Left hindlimb (tissue), 1 donor: Measurements from ENCODE around the gene ALDH7A1.
"Not testable (repeated sequence)": the region's sequence is repeated elsewhere in the genome, so short reads cannot be mapped to it uniquely, and the experiment has no call there.

Experiments
- DNase-seq: peaks from one replicate; pipeline ENCODE4 v3.0.0-alpha.2; 2018

ALDH7A1 gene

GRCh38 chr5:126591549-126591948, 3.5 kb downstream of the ALDH7A1 start:
- no peak for DNase-seq

- no peak for DNase-seq
Observed at GRCh38 chr5:126589536-126590297, 5.3 kb downstream of the ALDH7A1 start.

- DNase-seq: no peak
Observed at GRCh38 chr5:126587551-126588390, 7.2 kb downstream of the ALDH7A1 start.

- no peak for DNase-seq
Observed at GRCh38 chr5:126583761-126584160, 11.3 kb downstream of the ALDH7A1 start.

- no peak for DNase-seq
Observed at GRCh38 chr5:126579716-126580115, 15.3 kb downstream of the ALDH7A1 start.

GRCh38 chr5:126577415-126577814, 17.6 kb downstream of the ALDH7A1 start:
- DNase-seq: no peak

- no peak for DNase-seq
Observed at GRCh38 chr5:126576974-126577373, 18.0 kb downstream of the ALDH7A1 start.

- DNase-seq: no peak
Observed at GRCh38 chr5:126575644-126576043, 19.4 kb downstream of the ALDH7A1 start.

- DNase-seq: no peak
Observed at GRCh38 chr5:126568206-126568755, 26.7 kb downstream of the ALDH7A1 start.

GRCh38 chr5:126562823-126563222, 32.2 kb downstream of the ALDH7A1 start:
- DNase-seq: no peak

GRCh38 chr5:126561908-126562307, 33.1 kb downstream of the ALDH7A1 start:
- DNase-seq: no peak

- not testable (repeated sequence) for DNase-seq
Observed at GRCh38 chr5:126555101-126555500, 39.9 kb downstream of the ALDH7A1 start.

- no peak for DNase-seq
Observed at GRCh38 chr5:126552614-126553013, 42.4 kb downstream of the ALDH7A1 start.

- DNase-seq: no peak
Observed at GRCh38 chr5:126544087-126544740, 50.8 kb downstream of the ALDH7A1 start.

GRCh38 chr5:126543660-126544059, 51.4 kb downstream of the ALDH7A1 start:
- DNase-seq: no peak

- no peak for DNase-seq
Observed at GRCh38 chr5:126543009-126543408, 52.0 kb downstream of the ALDH7A1 start.

- DNase-seq: no peak
Observed at GRCh38 chr5:126542441-126542840, 52.6 kb downstream of the ALDH7A1 start.

- DNase-seq: no peak
Observed at GRCh38 chr5:126540631-126541030, 54.4 kb downstream of the ALDH7A1 start.

- DNase-seq: no peak
Observed at GRCh38 chr5:126538579-126538978, 56.4 kb downstream of the ALDH7A1 start.

- DNase-seq: no peak
Observed at GRCh38 chr5:126536874-126537273, 58.1 kb downstream of the ALDH7A1 start.

GRCh38 chr5:126535856-126536545, 59.0 kb downstream of the ALDH7A1 start:
- DNase-seq: no peak

- DNase-seq: no peak
Observed at GRCh38 chr5:126534553-126534952, 60.5 kb downstream of the ALDH7A1 start.
